Panc1 (cell line): ENCODE measurements around the gene CAMSAP2. TPM values are rescaled to one million over a fixed set of nuclear protein-coding genes. Genes with fewer than 3 reads are reported as not detected.

Experiments used
- ATAC-seq: fragments of 200-7000 bp; cut with Tn5 transposase; 2 replicates; pipeline ENCODE4 v1.9.1; 2020; ENCODE audit warnings: mild to moderate bottlenecking, moderate library complexity
- BruUV-seq: library from RNA; stranded (reverse); fragments of 400-500 nt; replicated peaks from 2 replicates; lab custom pipeline; 2021; lab: Mats Ljungman, UMichigan
- CTCF ChIA-PET: fragments of 300-600 bp; sonication (Branson Sonifier 250); formaldehyde crosslinking; loops from one replicate; lab custom pipeline; 2022; ENCODE audit warnings: antibody characterized with exemption; lab: Charles Lee
- POLR2A ChIA-PET: fragments of 300-600 bp; sonication (Branson Sonifier 250); formaldehyde crosslinking; loops from one replicate; lab custom pipeline; 2022; ENCODE audit warnings: antibody characterized with exemption; lab: Charles Lee
- DNase-seq: peaks from one replicate; pipeline ENCODE4 v3.0.0-alpha.2; 2010; ENCODE audit warnings: low read depth, low spot score
- H3K27ac ChIP-seq: 2 replicates; pipeline ENCODE4 v1.5.1; 2011; ENCODE audit warnings: mild to moderate bottlenecking, low read length, inconsistent platforms
- H3K27me3 ChIP-seq: fragments of 200-500 bp; sonication (Bioruptor generic); 2 replicates; pipeline ENCODE4 v1.6.0; 2014; ENCODE audit warnings: low read length, inconsistent platforms; ENCODE audit not compliant: control insufficient read depth, insufficient read depth
- H3K36me3 ChIP-seq: fragments of 200-500 bp; sonication (Bioruptor generic); 2 replicates; pipeline ENCODE4 v1.5.1; 2014; ENCODE audit warnings: inconsistent platforms, mild to moderate bottlenecking, low read length, moderate library complexity; ENCODE audit not compliant: control insufficient read depth, insufficient read depth
- H3K4me1 ChIP-seq: 2 replicates; pipeline ENCODE4 v1.5.1; 2011; ENCODE audit warnings: inconsistent platforms, mild to moderate bottlenecking, low read length, moderate library complexity; ENCODE audit not compliant: control insufficient read depth, insufficient read depth
- H3K4me3 ChIP-seq, 2 experiments: 2 replicates each; pipeline ENCODE4 v1.5.1; 2011 to 2012; ENCODE audit warnings: low read depth in 2 of 2, low read length in 2 of 2, mild to moderate bottlenecking in 2 of 2, inconsistent platforms in 1 of 2, moderate library complexity in 1 of 2
- H3K9me3 ChIP-seq: fragments of 200-500 bp; sonication (Bioruptor generic); 2 replicates; pipeline ENCODE4 v1.5.1; 2014; ENCODE audit warnings: low read depth, mild to moderate bottlenecking, inconsistent platforms, low read length, moderate library complexity; ENCODE audit not compliant: control insufficient read depth, insufficient read depth
- POLR2AphosphoS5 ChIP-seq: IDR thresholded peaks from 2 replicates; pipeline ENCODE4 v1.6.1; 2012; ENCODE audit warnings: mild to moderate bottlenecking, low read depth, low read length, moderate library complexity
- SIN3A ChIP-seq: IDR thresholded peaks from 2 replicates; pipeline ENCODE4 v1.6.1; 2012; ENCODE audit warnings: low read depth, mild to moderate bottlenecking, low read length, moderate library complexity, borderline replicate concordance; ENCODE audit not compliant: insufficient read depth
- TCF7L2 ChIP-seq: IDR thresholded peaks from 2 replicates; pipeline ENCODE4 v1.6.1; 2011; ENCODE audit warnings: mild to moderate bottlenecking, low read depth, low read length, inconsistent platforms
- in situ Hi-C: cut with HindIII; loops from 2 replicates; pipeline ENCODE4 v1.10.0; 2016; ENCODE audit warnings: low sequenced_read_pairs, low pct_unique_long_range_greater_than_20kb
- intact Hi-C: fragments of 100-400 bp; cut with micrococcal nuclease; formaldehyde crosslinking; loops from one replicate; pipeline ENCODE4 v1.10.0; 2022; ENCODE audit not compliant: unreplicated experiment
- total RNA-seq: library from RNA; stranded (reverse); gene quantifications from one replicate; pipeline ENCODE4 v1.2.1, GENCODE V29; 2021; ENCODE audit not compliant: unreplicated experiment
- TF ChIP-seq, protein P1 (sequence below), 2 experiments: IDR thresholded peaks; 2 replicates each; pipeline ENCODE4 v1.6.1; 2011 to 2012; ENCODE audit warnings: low read depth in 2 of 2, control low read depth in 1 of 2, low read length in 1 of 2, mild to moderate bottlenecking in 1 of 2, moderate library complexity in 1 of 2; ENCODE audit not compliant: insufficient read depth in 1 of 2
- TF ChIP-seq, protein P2 (sequence below): fragments of 450-650 bp; IDR thresholded peaks from 2 replicates; pipeline ENCODE4 v1.5.1; 2017; ENCODE audit warnings: mild to moderate bottlenecking

Gene CAMSAP2
- total RNA-seq, 1 experiment from 2014 or later, result 40.1 TPM

DNA sequence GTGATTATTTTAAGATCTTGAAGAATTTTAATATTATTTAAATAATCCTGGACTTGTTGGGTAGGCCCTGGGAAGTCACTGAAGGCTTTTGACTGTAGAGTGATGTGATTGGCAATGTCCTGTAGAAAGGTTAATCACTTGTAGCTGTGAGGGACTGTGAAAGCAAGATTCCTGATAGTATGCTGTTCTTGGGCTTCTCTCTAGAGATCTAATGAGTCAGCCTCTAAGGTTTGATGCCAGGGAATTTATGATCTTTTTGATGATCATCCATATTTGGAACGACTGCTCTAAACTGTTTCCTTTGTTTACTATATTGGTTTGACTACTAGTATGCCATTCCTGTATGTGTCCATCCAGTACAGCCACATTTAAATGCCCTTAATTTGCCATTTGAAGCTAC, 56.5 kb downstream of the CAMSAP2 start:
- Histone ChIP-seq H3K4me3 (no peak overlapping the region), H3K9me3 (peaks cover 8% of the 10 kb centered on the region; the same call in 1 of the 2 replicates), H3K27ac (no peak overlapping the region), H3K27me3 (no peaks in the 10 kb centered on the region), H3K4me1 (no peaks in the 10 kb centered on the region), H3K36me3 (no peaks in the 10 kb centered on the region; the same call in 1 of the 2 replicates)
- intact Hi-C loops, result no loop called here
- ATAC-seq (no peak), DNase-seq (no peak)
- no TSS peak for BruUV-seq
- CTCF ChIA-PET, result no interaction called here
- TF ChIP-seq SIN3A (no peak), TCF7L2 (no peak), POLR2AphosphoS5 (no peak)
- TF ChIP-seq, protein P1, sequence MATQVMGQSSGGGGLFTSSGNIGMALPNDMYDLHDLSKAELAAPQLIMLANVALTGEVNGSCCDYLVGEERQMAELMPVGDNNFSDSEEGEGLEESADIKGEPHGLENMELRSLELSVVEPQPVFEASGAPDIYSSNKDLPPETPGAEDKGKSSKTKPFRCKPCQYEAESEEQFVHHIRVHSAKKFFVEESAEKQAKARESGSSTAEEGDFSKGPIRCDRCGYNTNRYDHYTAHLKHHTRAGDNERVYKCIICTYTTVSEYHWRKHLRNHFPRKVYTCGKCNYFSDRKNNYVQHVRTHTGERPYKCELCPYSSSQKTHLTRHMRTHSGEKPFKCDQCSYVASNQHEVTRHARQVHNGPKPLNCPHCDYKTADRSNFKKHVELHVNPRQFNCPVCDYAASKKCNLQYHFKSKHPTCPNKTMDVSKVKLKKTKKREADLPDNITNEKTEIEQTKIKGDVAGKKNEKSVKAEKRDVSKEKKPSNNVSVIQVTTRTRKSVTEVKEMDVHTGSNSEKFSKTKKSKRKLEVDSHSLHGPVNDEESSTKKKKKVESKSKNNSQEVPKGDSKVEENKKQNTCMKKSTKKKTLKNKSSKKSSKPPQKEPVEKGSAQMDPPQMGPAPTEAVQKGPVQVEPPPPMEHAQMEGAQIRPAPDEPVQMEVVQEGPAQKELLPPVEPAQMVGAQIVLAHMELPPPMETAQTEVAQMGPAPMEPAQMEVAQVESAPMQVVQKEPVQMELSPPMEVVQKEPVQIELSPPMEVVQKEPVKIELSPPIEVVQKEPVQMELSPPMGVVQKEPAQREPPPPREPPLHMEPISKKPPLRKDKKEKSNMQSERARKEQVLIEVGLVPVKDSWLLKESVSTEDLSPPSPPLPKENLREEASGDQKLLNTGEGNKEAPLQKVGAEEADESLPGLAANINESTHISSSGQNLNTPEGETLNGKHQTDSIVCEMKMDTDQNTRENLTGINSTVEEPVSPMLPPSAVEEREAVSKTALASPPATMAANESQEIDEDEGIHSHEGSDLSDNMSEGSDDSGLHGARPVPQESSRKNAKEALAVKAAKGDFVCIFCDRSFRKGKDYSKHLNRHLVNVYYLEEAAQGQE (IDR thresholded peaks at IDR 0.05; ENCODE audit: insufficient read depth in 1 of 2, low read depth in 2 of 2, low read length in 1 of 2), result no peak
- TF ChIP-seq, protein P2, sequence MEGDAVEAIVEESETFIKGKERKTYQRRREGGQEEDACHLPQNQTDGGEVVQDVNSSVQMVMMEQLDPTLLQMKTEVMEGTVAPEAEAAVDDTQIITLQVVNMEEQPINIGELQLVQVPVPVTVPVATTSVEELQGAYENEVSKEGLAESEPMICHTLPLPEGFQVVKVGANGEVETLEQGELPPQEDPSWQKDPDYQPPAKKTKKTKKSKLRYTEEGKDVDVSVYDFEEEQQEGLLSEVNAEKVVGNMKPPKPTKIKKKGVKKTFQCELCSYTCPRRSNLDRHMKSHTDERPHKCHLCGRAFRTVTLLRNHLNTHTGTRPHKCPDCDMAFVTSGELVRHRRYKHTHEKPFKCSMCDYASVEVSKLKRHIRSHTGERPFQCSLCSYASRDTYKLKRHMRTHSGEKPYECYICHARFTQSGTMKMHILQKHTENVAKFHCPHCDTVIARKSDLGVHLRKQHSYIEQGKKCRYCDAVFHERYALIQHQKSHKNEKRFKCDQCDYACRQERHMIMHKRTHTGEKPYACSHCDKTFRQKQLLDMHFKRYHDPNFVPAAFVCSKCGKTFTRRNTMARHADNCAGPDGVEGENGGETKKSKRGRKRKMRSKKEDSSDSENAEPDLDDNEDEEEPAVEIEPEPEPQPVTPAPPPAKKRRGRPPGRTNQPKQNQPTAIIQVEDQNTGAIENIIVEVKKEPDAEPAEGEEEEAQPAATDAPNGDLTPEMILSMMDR, result no peak
- in situ Hi-C loops, result no loop called here
- POLR2A ChIA-PET, result interaction anchor here (0.6 kb wide), 1 partner anchor 33 kb away, joined by 3 read pairs; no protein-coding TSS in a partner anchor

DNA sequence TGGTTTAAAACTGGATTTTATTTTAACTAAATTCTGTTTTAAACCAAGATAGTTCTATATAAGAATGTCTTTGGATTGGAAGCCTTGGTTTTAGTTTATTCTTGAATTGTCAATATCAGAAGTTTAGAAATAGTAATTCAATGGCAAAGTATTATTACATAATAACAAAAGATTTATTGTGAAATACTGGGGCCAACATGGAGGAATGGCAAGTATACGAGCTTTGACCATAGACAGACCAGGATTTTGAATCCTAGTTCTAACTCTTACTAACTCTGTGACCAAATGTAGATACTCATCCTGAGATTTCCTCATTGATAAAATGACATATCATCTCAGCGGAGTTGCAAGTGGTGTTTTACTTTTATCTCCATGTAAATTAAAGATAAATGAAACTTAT, 63.3 kb downstream of the CAMSAP2 start:
- TF ChIP-seq, protein P2, result no peak
- TF ChIP-seq, protein P1 (IDR thresholded peaks at IDR 0.05; ENCODE audit: insufficient read depth in 1 of 2, low read depth in 2 of 2, low read length in 1 of 2), result no peak
- TF ChIP-seq SIN3A (no peak), POLR2AphosphoS5 (no peak), TCF7L2 (no peak)
- intact Hi-C loops, result loop anchor here (2.0 kb wide), 1 partner anchor 181 kb away; the partner anchor contains the start of gene KIF14
- no peaks in the 10 kb centered on the region; the same call in 1 of the 2 replicates for H3K36me3 ChIP-seq
- ATAC-seq (no peak), DNase-seq (no peak)
- H3K4me3 ChIP-seq, result no peak overlapping the region
- ChIA-PET CTCF (interaction anchor here (1.1 kb wide), 1 partner anchor 180 kb away, joined by 3 read pairs; no protein-coding TSS in a partner anchor), POLR2A (interaction anchor here (0.5 to 0.6 kb wide), 2 partner anchors 41 to 132 kb away, joined by 3 to 4 read pairs; partner anchors contain the start of gene DDX59)
- no peaks in the 10 kb centered on the region for H3K9me3 ChIP-seq
- no peaks in the 10 kb centered on the region for H3K4me1 ChIP-seq
- BruUV-seq, result no TSS peak
- H3K27me3 ChIP-seq, result no peaks in the 10 kb centered on the region
- H3K27ac ChIP-seq, result no peak overlapping the region
- in situ Hi-C loops, result no loop called here
